ENCODE measurements around the gene PDS5B.

DNA sequence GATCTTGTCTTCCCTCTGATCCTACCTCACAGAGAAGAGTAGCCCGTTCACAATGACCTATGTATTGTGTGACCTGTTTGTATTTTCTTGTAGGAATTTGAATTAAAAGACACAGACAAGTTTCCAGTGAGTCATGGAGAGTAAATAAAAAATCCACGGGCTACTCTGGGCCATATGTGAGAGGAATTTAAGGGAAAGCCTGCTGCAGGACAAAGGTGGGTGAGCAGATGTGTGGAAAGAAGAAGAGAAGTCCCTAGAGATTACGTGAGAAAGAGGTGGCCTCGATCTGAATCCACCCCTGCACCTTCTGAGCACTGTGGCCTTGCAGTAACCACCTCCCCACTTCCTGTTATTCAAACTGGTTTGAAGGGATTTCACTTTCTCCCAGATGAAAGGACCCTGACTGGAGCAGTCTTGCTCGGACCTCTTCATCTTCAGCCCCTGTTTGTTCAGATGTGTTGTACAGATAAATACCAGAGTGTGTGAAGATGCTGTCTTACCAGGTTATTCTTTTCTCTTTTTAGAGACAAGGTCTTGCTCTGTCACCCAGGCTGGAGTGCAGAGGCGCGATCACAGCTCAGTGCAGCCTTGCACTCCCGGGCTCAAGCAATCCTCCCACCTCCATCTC is 205.4 kb downstream of the PDS5B start:
- TF ChIP-seq, protein P1, sequence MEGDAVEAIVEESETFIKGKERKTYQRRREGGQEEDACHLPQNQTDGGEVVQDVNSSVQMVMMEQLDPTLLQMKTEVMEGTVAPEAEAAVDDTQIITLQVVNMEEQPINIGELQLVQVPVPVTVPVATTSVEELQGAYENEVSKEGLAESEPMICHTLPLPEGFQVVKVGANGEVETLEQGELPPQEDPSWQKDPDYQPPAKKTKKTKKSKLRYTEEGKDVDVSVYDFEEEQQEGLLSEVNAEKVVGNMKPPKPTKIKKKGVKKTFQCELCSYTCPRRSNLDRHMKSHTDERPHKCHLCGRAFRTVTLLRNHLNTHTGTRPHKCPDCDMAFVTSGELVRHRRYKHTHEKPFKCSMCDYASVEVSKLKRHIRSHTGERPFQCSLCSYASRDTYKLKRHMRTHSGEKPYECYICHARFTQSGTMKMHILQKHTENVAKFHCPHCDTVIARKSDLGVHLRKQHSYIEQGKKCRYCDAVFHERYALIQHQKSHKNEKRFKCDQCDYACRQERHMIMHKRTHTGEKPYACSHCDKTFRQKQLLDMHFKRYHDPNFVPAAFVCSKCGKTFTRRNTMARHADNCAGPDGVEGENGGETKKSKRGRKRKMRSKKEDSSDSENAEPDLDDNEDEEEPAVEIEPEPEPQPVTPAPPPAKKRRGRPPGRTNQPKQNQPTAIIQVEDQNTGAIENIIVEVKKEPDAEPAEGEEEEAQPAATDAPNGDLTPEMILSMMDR (IDR thresholded peaks at IDR 0.05; ENCODE audit: poor library complexity), result no peak
- TF ChIP-seq EZH2 (IDR thresholded peaks at IDR 0.05; ENCODE audit: borderline replicate concordance), result no peak
